Stimulated activated CD8-positive, alpha-beta memory T cell treated with anti-CD3 and anti-CD28 coated beads, Interleukin-4, amount 100 ng/mL, for 48 hours (primary cell): Measurements from ENCODE around the gene PRRT1B.
"Not testable (repeated sequence)": the region's sequence is repeated elsewhere in the genome, so short reads cannot be mapped to it uniquely, and the experiment has no call there.

Source experiments
- DNase-seq: peaks from one replicate; pipeline ENCODE4 v3.0.0-alpha.2; 2020

The PRRT1B gene

GRCh38 chr9:131545003-131545785, at the start of gene PRRT1B:
TSS of gene PRRT1B (plus strand) at chr9:131545523. CDS start at chr9:131545616, 93 bp downstream.
- DNase-seq: no peak

- DNase-seq: no peak
Measured at GRCh38 chr9:131495785-131496184, 49.5 kb upstream of the PRRT1B start.

GRCh38 chr9:131496844-131497405, 48.4 kb upstream of the PRRT1B start:
- DNase-seq: no peak

- no peak for DNase-seq
Measured at GRCh38 chr9:131499254-131499767, 46.0 kb upstream of the PRRT1B start.

- peak; percentile 82 for DNase-seq
Measured at GRCh38 chr9:131500377-131500776, 44.9 kb upstream of the PRRT1B start.

- peak; percentile 77 for DNase-seq
Measured at GRCh38 chr9:131500939-131501541, 44.3 kb upstream of the PRRT1B start.

- peak; percentile 90 for DNase-seq
Measured at GRCh38 chr9:131502781-131503625, 42.3 kb upstream of the PRRT1B start, which contains the start of gene POMT1. TSS of gene POMT1 (plus strand) at chr9:131502918. CDS start at chr9:131504219, 1,301 bp downstream.

- peak; percentile 85 for DNase-seq
Measured at GRCh38 chr9:131503626-131504465, 41.5 kb upstream of the PRRT1B start.

GRCh38 chr9:131505012-131505411, 40.3 kb upstream of the PRRT1B start:
- DNase-seq: no peak

- DNase-seq: no peak
Measured at GRCh38 chr9:131511416-131511815, 33.9 kb upstream of the PRRT1B start.

- DNase-seq: no peak
Measured at GRCh38 chr9:131511880-131512279, 33.4 kb upstream of the PRRT1B start.

GRCh38 chr9:131513177-131513576, 32.1 kb upstream of the PRRT1B start:
- no peak for DNase-seq

- not testable (repeated sequence) for DNase-seq
Measured at GRCh38 chr9:131515559-131516031, 29.7 kb upstream of the PRRT1B start.

GRCh38 chr9:131516100-131516499, 29.2 kb upstream of the PRRT1B start:
- no peak for DNase-seq

GRCh38 chr9:131516930-131517329, 28.4 kb upstream of the PRRT1B start:
- DNase-seq: no peak

- DNase-seq: no peak
Measured at GRCh38 chr9:131517761-131518190, 27.5 kb upstream of the PRRT1B start.

GRCh38 chr9:131518553-131518952, 26.8 kb upstream of the PRRT1B start:
- DNase-seq: no peak

- DNase-seq: no peak
Measured at GRCh38 chr9:131520503-131520902, 24.8 kb upstream of the PRRT1B start.

- DNase-seq: no peak
Measured at GRCh38 chr9:131521203-131521602, 24.1 kb upstream of the PRRT1B start.

- no peak for DNase-seq
Measured at GRCh38 chr9:131521822-131522221, 23.5 kb upstream of the PRRT1B start.

GRCh38 chr9:131522257-131523085, 22.9 kb upstream of the PRRT1B start:
- DNase-seq: no peak
